GM18498 (cell line): ENCODE results near the gene RELN.

Experiments
- ATAC-seq: cut with Tn5 transposase; IDR thresholded peaks from one replicate; pipeline ENCODE4 v1.9.1; 2021; ENCODE audit warnings: mild to moderate bottlenecking, moderate library complexity; ENCODE audit not compliant: unreplicated experiment

RELN gene

GRCh38 chr7:103690242-103690974, 299.1 kb downstream of the RELN start:
- no peak for ATAC-seq

- no peak for ATAC-seq
Measured at GRCh38 chr7:103689255-103689654, 300.2 kb downstream of the RELN start.

DNA sequence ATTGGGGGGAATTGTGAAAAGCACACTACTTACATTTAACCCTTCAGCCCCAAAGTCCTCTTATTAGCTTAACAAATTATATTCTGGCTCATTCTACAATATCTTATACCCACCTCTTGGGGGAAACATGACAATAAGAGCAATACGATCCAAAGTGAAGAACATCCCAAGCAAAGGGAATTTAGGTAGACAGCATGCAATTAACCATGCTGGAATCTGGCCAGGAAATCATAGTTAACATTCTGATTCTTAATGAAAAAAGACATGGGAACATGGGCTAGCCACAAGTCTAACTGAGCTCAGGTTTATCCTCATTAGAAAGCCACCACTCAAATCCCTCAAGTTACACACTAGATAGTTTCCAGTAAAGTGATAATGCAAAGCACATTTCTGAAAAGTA, 301.5 kb downstream of the RELN start:
- ATAC-seq: no peak

DNA sequence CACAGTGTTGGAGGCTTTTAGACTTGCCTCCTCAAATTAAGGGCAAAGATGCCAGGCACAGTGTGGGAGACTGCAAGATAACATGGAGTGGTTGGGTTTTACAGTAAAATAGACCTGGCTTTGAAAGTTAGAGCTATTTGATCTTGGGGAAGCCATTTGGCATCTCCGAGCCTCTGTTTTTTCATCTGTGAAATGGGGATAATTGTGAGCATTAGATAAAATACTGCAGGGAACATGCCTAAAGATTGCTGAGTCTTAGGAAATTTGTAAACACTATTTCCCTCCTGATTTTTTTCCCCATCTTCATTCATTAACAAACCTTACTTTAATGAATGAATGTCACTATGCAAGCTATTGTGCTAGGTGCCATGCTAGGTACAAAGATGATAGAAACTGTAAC, 302.2 kb downstream of the RELN start:
- ATAC-seq: no peak

- ATAC-seq: no peak
Measured at GRCh38 chr7:103686763-103687162, 302.7 kb downstream of the RELN start.

GRCh38 chr7:103686064-103686463, 303.4 kb downstream of the RELN start:
- no peak for ATAC-seq

GRCh38 chr7:103685646-103686045, 303.8 kb downstream of the RELN start:
- ATAC-seq: no peak

GRCh38 chr7:103683348-103683747, 306.1 kb downstream of the RELN start:
- ATAC-seq: no peak

- ATAC-seq: no peak
Measured at GRCh38 chr7:103680161-103681144, 309.0 kb downstream of the RELN start.

DNA sequence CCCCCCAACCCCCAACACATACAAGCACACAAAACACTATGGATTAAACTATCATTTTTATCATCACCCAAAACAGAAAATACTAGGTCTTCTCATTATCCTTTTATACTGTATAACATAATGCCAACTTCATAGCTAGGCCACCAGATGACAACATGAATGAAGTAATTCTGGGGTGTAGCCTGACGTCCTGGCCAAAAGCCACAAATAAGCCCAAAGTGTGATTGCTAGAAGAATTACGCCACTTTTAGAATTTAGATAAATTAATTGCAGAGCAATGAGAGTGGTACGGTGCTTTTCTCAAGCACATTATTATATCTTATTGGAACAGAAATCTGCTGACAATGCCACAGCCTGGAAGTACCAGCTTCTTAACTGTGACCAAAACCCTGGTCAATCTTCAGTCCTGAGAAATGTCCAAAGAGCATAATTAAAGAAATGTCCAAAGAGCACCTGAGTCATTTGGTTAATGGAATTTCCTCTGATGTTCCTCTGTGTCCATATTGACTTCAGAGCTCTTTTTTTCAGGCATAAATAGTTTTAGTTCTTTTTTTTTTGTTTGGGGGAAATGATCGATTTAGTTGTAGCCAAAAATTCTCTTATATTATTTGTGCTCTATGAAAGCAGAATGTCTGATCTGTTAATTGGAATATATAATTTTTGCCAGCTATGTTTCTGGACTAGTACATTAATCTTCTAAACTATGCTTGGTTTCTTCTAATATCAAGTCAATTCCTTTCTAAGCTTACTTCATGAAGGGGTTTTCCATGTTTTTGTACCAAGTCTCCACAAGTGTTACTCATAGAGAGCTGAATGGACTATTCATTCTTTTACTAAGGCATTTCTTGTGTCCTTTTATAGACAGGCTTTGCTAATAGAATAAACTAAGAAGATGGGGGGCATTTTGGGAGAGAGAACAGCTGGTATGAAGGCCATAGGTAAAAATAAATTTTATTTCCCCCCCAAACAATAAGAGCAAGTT, 310.0 kb downstream of the RELN start:
- no peak for ATAC-seq

GRCh38 chr7:103668279-103668941, 321.0 kb downstream of the RELN start:
- ATAC-seq: no peak

GRCh38 chr7:103666326-103666725, 323.1 kb downstream of the RELN start:
- no peak for ATAC-seq

DNA sequence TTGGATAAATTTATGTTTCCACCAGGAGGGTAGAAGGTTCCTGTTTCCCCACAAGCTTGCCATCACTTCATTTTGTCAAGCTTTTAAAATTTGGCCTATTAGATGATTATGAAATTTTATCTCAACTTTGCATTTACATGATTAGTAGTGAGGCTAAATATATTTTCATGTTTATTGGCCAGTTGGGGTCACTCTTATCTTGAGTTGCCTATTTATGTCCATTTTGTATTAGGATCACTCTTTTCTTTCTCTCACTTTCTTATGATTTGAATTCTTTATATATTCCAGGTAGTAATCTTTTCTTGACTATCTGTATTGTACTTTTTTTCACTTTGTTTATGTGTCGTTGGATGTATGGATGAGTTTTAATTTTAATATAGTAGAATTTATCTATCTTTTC, 324.9 kb downstream of the RELN start:
- ATAC-seq: no peak

DNA sequence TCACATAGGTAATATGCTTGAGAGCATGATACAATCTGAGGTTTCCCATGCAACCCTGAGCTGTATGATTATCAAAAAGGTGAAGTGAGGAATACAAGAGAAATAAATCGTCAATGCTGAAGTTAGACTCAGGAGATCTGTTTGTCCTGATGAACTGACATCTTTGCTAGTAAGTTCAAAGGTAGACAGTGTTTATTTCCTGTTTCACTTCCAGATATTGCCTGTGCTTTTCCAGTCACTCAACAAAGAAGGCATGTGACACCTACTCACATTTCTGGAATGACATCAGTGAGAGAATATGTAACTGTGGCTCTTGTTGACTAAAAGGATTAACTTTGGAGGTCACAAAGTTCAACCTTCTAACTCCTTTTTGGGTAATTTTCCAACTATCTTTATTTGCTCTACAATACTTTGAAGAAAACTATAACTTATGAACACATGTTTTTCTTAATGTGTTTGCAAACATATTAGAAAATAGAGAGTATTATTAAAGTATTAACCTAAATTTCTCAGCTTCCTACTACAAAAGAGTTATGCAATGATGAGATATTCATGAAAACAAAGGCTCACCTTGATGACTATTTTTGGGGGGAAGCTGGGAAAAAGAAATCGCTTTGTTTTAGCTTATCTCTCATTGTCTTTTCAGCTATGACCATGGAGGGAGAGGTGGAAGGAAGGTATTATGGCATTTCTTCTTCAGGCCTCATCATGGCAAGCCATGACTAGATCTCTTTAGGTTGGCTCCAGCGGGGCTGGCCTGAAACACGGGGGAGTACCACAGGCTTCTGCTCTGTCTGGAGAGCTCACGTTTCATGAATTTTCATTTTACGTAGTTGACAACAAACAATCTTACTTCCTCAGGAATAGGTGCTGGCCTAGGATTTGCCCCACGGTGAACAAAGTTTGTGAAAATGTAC, 328.7 kb downstream of the RELN start:
- ATAC-seq: no peak

GRCh38 chr7:103658055-103659005, 331.1 kb downstream of the RELN start:
- no peak for ATAC-seq

GRCh38 chr7:103657474-103657894, 332.0 kb downstream of the RELN start:
- ATAC-seq: no peak

DNA sequence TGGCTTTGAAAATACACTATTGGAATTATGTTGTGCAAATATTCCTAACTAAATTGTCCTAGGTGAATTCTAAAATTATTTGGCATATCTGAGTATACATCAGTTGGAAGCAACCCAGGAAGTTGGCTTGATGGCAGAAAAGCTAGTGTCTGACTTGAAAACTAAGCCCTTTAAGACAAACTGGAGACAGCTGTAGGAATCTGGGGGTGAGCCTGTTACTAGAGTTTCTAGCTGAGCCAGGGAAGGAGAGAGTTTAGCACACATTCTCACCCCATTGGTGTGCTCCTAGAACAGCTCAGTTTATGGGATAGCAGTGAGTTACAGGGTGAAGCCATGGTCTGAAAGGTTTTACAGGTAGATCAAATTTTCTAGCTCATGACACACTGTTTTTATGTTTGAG, 333.2 kb downstream of the RELN start:
- ATAC-seq: no peak
